ENCODE results near the gene EEF2KMT.
"Not testable (repeated sequence)": the region's sequence is repeated elsewhere in the genome, so short reads cannot be mapped to it uniquely, and the experiment has no call there.

The EEF2KMT gene, protein sequence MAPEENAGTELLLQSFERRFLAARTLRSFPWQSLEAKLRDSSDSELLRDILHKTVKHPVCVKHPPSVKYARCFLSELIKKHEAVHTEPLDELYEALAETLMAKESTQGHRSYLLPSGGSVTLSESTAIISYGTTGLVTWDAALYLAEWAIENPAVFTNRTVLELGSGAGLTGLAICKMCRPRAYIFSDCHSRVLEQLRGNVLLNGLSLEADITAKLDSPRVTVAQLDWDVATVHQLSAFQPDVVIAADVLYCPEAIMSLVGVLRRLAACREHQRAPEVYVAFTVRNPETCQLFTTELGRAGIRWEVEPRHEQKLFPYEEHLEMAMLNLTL

DNA sequence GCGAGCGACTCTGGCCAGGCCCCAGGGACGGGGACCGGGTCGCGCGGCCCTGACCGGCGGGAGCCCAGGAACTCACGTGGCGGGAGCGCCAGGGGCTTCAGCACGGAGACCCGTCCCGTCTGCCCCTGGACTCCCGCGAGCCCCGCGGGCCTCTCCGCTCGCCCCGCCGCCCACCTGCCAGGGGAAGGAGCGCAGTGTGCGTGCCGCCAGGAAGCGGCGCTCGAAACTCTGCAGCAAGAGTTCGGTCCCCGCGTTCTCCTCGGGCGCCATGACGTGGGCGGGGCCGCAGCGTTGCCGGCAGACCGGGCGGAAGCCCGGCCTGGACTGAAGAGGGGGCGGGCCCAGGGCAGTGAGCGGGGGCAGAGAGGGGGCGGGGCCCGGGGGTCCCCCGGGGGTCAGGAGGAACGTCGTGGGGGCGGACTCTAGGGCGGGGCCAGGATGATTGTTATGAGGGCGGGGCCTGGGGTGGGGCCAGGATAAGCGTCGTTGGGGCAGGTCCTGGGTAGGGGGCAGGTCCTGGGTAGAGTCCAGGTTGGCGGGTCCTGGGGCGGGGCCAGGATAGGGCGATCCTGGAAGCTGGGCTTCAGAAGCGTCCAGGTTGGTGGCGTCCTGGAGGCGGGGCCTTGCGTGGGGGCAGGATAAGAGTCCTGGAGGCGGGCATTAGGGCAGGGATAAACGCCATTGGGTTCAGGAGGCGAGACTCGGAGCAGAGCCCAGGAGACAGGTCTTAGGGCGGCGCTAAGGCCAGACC, at the start of gene EEF2KMT:
Gene EEF2KMT (minus strand): TSS at position 326 of the 751 bp plus-strand sequence. CDS start 56 bp downstream, at position 270.
- DNase-seq: peak; percentile 89

DNA sequence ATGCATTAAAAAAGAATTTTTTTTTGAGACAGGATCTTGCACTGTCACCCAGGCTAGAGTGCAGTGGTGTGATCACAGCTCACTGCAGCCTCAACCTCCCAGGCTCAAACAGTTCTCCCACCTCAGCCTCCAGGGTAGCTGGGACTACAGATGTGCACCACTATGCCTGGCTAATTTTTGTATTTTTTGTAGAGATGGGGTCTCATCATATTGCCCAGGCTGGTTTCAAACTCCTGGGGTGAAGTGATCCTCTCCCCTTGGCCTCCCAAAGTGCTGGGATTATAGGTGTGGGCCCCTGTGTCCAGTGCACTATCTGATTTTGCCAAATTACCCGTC, 47.0 kb upstream of the EEF2KMT start:
- DNase-seq: not testable (repeated sequence)

DNA sequence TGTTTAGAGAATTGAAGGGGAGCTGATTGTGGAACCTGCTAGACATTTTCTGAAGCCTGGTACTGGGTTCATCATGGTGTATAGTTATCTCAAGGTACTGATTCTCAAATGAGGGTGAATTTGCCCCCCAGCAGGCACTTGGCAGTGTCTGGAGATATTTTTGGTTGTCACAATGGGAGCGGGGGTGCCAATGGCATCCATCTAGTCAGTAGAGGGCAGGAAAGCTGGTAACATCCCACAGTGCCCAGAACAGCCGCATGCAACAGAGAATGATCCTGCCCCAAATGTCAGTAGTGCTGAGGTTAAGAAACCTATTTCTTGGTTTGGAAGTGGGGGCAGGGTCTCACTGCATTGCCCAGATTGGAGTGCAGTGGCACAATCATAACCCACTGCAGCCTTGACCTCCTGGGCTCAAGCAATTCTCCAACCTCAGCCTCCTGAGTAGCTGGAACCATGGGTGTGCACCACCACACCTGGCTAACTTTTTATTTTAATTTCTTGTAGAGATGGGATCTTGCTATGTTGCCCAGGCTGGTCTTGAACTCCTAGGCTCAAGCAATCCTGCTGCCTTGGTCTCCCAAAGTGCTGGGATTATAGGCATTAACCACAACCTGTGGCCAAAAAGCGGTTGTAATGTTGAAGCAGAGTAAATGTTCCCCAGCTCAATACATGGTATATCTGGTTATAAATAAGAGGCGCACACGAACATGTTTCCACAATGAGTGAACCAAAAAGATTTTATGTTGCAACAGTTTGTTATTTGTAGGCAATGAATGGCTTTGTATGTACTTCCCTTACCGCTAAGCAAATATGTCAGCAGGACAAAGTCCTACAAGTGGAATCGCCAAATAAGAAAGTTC, 46.4 kb upstream of the EEF2KMT start:
- no peak for DNase-seq

DNA sequence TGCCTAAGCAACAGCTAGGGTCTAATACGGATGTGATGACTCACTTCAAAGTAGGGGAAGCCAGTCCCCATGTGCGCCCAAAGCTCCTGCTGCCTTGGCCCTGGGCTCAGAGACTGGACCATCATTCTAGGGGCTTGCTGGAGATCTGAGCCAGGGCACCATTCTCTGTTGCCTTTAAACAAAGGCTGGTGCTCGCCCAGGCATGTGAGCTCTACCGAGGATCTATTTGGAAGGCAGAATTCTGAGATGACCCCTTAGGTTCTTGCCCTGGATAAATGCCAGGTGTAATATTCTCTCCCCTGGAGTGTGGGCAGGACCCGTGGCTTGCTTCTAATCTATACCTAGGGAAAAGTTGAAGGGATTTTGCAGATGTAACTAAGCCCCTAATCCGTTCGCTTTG, 42.6 kb upstream of the EEF2KMT start:
- DNase-seq: not testable (repeated sequence)

DNA sequence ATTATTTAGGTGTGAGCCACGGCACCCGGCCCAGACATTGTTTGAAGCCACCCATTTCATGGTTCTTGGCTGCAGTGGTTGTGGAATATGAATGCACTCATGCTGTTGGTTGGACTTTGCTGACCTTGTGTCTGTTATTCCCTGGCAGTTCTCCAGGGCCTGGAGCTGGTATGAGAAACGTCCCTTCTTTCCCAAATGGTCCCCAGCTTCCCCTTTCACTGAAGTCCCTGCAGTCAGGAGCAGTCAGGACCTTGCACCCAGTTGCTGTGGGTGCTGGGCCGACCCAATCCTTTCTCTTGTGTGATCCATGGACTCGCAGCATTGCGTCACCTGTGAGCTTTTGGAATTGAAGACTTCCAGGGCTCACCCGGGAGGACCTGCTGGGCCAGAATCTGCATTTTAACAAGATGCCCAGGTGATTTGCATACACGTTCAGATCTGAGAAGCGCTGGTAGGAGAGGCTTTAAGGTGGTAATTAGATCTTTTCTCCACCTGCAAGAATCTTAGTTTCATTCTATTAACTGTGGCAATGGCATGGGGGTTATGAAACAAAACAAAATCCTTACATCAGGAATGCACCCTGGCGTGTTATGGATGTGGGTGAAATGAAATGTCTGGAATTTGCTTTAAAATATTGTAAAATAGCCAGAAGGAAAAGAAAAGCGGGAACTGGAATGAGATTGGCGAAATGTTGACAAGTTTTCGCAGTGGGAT, 37.3 kb upstream of the EEF2KMT start:
- not testable (repeated sequence) for DNase-seq

DNA sequence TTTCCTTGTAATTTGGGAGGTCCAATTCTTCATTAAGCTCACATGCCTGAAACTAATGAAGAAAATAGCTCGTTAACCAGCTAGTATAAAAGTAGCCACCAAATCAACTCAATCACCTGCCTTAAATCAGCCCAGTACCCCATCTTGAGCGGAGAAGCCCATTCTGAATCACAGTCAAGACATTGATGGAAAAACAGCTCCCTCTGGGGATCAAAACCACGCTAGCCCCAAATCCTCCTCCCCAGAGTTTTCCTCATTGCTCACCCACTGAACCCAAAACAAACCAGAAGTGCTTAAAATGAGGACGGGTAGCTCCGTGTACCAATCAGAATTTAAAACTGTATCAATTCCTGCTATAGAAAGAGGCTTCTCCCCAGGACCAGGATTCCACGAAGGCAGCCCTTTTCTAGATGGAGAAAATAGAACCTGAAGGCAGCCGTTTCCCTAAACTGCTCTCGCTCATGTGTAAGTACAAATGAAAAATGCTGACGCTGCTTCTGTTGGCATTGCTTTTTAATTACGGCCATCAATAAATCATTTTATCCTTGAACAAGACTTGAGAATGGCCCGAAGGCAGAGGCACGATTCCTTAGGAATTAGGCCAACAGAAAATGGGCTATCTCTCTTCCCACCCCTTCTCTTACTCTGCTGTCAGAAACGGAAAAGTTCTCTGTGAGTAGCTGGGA, 35.5 kb upstream of the EEF2KMT start:
- not testable (repeated sequence) for DNase-seq

DNA sequence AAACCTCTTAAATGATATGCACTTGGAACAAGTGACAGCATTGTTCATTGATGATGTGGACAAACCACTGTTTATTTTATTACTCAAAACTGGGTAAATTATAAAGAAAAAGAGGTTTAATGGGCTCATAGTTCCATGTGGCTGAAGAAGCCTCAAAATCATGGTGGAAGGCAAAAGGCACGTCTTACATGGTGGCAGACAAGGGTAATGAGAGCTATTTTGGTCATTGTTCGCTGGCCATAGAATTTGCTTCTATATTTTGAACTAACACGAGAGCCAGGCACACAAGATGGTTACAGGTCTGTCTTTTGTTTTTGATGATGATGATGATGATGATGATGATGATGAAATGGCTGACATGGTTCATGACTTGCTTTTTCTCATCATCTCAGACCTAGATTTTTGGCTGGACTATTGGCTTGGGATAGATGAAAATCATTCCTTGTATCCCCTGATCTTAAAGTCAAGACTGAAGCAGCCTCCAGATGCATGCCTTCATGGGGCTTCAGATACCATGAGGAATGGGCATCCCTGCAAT, 33.9 kb upstream of the EEF2KMT start:
- DNase-seq: not testable (repeated sequence)

DNA sequence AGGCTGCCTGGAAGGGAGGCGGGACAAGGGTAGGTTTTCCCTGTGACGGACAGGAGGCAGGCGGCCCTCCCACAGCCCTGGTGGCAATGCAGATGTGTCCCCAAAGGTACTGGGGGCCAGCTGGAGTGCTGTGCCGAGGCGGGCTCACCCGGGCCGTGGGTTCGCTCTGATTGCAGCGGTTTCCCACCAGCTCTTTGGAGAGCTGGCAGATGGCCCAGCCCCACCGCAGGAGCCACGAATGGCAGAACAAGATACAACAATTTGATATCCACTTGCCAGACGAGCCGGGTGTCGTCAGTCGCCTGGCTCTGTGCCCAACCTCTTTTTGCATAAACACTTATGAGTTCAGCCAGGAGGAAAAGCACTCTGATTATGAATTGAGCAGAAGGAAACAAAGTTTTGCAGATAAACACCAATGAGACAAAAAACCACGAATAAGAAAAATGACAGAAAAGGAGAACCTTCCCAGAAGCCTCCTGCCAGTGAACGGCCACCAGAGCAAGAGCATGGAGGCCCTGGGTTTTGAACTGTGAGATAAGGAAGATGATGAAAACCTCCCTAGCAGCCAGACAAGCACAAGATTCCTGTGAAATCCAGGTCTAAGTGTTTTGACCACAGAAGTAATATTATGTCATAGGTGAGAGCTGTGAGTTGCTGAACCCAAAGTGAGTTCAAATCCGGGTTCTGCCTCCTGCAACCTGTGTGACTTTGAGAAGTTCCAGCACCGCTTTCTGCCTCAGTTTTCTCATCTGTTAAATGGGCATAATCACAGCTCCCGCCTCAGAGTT, 19.9 kb upstream of the EEF2KMT start:
- peak; percentile 44 for DNase-seq

DNA sequence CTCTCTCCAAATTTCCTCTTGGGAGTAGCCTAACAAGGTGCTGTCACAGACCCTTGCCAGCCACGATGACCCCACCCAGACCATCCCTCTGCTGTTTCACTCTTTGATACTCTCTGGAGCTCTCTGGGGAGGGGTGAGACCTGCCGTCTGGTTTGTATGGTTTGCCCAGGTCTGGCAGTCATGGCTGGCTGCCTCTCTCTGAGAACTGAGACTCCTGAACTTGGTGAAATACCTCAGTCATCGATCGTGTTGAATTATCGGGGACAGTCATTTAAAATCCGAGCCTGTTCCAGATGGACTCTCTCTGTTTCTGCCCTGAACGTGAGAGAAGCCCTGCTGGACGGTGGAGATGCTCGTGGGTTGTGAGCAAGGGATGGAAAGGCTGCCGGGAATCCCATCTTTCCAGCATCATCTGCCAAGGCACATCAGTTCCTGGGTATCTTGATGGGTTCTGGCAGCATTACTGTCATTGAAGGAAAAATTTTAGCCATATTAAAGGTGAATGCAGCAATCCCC, 19.2 kb upstream of the EEF2KMT start:
- not testable (repeated sequence) for DNase-seq

DNA sequence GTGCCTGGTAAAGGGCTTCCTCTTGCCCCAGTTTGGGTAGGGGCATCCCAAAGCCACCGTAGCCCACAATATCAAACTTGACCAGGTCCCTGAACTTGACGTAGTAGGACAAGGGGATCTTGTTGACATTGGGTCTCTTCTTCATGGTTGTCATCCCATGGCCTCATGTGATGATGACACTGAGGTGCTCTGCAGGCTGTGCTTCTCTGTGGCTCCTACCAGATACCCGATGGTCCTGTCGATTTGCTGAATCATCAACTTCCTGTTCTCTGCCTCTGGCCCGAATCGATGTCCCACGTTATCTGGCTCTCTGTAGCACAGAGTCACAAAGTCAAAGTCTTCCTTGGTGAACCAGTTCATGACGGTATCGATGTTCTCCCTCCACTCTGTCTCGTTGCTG, 13.3 kb upstream of the EEF2KMT start:
- DNase-seq: not testable (repeated sequence)

DNA sequence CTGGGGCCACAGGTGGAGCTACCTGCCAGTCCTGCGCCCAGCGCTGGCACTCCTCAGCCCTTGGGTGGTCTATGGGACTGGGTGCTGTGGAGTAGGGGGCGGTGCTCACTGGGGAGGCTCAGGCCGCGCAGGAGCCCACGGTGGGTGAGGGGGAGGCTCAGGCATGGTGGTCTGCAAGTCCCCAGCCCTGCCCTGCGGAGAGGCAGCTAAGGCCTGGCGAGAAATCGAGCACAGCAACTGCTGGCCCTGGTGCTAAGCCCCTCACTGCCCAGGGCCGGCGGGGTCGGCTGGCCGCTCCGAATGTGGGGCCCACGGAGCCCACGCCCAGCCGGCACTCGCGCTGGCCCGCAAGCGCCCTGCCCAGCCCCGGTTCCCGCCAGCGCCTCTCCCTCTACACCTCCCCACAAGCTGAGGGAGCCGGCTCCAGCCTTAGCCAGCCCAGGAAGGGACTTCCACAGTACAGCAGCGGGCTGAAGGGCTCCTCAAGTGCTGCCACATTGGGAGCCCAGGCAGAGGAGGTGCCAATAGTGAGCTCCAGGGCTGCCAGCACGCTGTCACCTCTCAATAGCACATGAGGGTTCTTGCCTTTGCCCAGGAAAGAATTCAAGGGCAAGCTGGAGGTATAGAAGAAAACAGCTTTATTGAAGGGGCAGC, 11.0 kb upstream of the EEF2KMT start:
- no peak for DNase-seq

DNA sequence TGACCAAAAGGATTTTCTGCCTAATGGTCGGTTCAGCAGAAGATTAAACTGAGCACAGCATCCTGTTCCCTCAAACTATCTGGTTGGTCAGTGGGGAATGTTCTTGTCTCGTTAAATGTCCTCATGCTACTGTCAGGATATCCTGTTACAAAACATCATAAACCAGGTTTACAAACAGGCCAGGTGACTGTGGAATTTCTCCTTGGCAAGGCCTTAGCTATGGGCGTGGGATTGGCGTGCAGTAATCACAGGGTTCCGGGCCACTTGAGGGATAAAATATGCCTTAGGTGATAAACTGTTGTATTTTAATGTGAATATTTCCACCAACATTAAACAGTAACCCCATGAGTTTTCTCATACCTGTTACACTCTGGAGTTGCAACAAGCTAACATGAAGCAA, 7.4 kb upstream of the EEF2KMT start:
- not testable (repeated sequence) for DNase-seq

DNA sequence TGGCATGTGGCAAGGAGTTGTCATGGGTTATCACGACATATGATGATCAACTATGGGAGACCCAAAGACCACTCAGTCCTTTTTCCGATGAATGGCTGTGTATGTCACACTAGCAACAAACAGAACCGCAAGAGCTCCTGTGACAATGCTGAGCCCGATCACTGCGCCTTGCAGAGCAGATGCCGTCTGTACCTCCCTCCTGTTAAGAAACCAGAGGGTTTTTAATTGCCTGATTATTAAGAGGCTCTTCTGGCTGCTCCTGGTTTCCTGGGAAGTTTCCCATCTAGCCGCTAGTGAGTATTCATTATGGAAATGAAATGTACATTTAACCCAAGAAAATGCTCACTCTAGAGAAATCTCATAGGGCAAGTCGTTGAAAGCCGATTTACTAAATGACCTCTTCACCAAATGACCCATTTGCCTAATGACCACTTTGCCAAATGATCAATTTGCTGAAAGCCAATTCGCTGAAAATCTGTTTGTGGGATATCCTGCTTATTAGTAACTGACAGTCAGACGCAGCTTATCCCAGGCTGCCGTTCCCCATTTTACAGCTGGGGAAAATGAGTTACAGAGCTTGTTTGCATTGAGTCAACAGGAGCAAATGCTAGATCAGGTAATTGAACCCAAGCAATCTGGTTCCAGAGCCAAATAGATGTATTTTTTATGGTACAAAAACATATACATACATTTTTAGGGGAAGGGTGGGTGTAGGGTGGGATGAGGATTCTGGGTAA, 5.9 kb upstream of the EEF2KMT start:
- DNase-seq: not testable (repeated sequence)

DNA sequence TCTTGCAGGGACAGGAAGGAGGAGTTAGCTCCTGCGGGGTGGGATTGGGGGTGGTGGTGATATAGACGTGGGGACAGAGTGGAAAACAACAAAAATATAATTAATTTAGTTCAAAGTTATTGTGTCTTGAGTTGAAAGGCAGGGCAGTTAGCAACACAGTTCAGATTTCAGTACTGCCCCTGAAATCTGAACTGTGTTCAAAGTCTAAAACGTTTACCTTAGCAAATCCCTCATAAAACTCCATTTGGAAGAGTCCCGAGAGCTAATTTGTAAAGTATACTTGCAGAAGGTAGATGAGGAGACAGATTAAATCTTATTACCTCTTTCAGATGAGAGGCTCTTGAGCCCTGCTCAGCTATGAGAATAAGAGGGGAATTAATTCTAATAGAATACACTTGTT, 1.6 kb upstream of the EEF2KMT start:
- not testable (repeated sequence) for DNase-seq

DNA sequence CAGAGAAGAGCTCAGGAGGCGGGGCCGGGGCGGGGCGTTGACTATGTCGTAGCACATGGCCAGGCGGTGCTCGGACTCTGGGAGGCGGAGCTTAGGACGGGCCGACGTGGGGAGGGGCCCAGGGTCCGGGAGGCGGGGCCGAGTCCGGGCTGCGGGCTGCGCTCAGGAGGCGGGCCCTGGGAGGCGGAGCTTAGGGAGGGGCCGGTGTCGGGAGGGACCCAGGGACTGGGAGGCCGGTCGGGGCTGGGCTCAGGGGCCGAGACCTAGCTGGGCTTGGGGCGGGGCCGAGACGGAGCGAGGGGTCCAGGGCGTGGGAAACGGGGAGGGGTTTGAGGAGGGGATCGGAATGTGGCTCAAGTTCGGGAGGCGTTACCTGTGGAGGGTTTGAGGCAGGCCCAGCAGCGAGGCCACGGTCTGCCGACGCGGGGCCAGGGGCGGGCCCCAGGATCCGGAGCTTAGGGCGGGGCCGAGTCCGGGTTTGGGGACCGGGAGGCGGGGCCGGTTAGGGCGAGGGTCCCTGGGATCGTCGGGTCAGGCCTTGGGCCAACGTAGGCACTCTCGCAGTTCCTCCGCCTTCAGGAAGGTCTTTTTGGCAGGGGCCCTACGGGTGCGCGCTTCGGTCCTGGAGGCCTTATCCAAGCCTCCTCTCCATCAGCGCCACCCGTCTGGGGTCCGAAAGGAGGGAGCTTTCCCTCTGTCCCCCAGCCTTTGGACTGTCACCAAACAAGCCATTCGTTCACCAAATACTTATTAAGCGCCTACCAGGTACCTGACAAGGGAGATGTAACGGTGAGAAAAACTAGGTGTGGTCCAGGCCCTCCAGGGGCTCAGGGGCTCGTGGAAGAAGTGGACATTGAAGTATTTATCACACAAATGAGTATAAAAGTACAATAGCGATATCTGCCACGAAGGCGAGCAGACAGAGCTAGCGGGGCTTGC, 895 bp upstream of the EEF2KMT start:
- DNase-seq: peak; percentile 96

DNA sequence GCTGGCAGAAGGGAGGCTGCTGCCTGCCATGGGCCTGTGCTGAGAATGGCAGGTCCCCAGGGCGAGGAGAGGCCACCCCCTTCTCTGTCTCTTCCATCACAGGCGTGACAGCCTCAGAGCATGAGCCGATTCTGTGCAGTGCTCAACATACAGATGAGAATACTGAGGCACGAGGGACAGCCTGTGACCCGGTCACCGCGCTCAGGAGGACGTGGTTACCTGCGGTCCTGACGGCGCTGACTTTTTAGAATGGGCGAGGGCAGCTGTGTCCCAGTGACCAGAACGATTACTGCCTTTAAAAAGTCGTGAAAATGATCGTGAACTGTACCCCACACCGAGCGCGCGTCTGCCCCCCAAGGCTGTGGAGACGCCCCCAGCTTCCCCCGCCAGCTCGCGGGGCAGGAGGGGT, 530 bp downstream of the EEF2KMT start:
- peak; percentile 30 for DNase-seq

DNA sequence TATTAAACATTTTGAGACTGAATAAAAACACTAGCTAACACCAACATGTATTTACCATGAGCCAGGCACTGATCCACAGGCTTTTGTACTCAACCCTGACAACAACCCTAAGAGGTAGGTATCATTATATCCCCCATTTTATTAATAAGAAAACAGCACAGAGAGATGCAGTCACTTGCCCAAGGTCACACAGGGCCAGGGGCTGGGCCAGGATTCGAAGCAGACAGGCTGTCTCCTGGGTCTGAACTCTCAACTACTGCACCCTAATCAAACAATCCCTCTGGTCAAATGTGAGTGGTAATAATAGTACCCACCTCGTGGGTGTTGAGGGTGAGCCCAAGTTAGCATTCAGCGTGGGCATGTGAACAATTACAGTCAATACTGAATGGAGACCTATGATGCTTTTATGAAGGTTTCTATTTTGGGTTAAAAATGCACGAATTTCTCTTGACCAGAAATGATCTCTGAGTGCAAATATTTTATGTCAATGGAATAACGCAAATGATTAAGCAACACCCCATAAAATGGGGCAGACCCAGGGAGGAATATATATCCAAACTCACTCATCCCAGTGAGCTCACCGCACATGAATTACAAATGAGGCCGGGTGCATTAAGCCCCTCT, 1.0 kb downstream of the EEF2KMT start:
- not testable (repeated sequence) for DNase-seq

Measured in activated CD8-positive, alpha-beta memory T cell treated with anti-CD3 and anti-CD28 coated beads, Interleukin-2, amount 50 U/mL, for 4 hours (primary cell).